Suprapubic skin (tissue), 4 donors: ENCODE measurements around the gene ZC3H15.

Experiments
- CTCF ChIP-seq, 2 donors: fragments of 200-600 bp in 1 of 2; fragments of 450-650 bp in 1 of 2; sonication (generic) in 1 of 2; IDR thresholded peaks; one replicate each; pipeline ENCODE4 v1.5.1; 2016 to 2019; ENCODE audit warnings: antibody characterized with exemption in 2 of 2, mild to moderate bottlenecking in 1 of 2, moderate library complexity in 1 of 2
- EP300 ChIP-seq: sonication (generic); formaldehyde crosslinking; IDR thresholded peaks from one replicate; pipeline ENCODE4 v1.6.1; 2017; ENCODE audit warnings: antibody characterized with exemption
- POLR2A ChIP-seq, 2 donors: fragments of 450-650 bp; IDR thresholded peaks; one replicate each; pipeline ENCODE4 v1.6.1; 2017; ENCODE audit warnings: antibody characterized with exemption in 2 of 2, mild to moderate bottlenecking in 2 of 2, moderate library complexity in 2 of 2
- POLR2AphosphoS5 ChIP-seq, 3 donors: sonication (generic); formaldehyde crosslinking; IDR thresholded peaks; one replicate each; pipeline ENCODE4 v1.6.1; 2017; ENCODE audit warnings: antibody characterized with exemption in 3 of 3

- no peak for TF ChIP-seq CTCF (IDR thresholded peaks at IDR 0.05)
- no peak for TF ChIP-seq EP300
- TF ChIP-seq POLR2A (IDR thresholded peaks at IDR 0.05): no peak
- TF ChIP-seq POLR2AphosphoS5 (IDR thresholded peaks at IDR 0.05): no peak
Measured at GRCh38 chr2:186531257-186531775, 45.3 kb downstream of the ZC3H15 start.
